GM19438 (cell line): ENCODE results near the gene UBTFL1.
A peak's percentile ranks its signal among the peaks of the same experiment; 100 is the strongest.
"Not testable (repeated sequence)": the region's sequence is repeated elsewhere in the genome, so short reads cannot be mapped to it uniquely, and the experiment has no call there.

Source experiments
- ATAC-seq: cut with Tn5 transposase; IDR thresholded peaks from one replicate; pipeline ENCODE4 v1.9.1; 2021; ENCODE audit warnings: low read depth; ENCODE audit not compliant: unreplicated experiment

UBTFL1 gene, protein sequence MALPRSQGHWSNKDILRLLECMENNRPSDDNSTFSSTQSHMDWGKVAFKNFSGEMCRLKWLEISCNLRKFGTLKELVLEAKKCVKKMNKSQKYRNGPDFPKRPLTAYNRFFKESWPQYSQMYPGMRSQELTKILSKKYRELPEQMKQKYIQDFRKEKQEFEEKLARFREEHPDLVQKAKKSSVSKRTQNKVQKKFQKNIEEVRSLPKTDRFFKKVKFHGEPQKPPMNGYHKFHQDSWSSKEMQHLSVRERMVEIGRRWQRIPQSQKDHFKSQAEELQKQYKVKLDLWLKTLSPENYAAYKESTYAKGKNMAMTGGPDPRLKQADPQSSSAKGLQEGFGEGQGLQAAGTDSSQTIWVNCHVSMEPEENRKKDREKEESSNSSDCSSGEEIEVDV

DNA sequence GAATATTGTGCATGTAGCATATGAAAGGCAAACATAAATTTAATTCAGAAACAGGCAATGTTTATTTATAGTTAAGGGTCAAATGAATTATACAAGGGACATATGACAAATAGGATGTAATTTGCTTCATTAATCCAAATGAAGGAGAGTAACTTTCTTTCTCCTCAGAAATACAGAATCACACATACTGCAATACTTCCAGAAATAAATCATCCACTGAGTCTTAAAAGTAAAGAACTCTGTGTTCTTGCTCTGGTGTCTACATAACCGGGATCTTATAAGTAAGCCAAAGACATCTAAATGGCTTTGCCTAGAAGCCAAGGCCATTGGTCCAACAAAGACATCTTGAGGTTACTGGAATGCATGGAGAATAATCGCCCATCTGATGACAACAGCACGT, at the start of gene UBTFL1:
TSS of gene UBTFL1 (plus strand) at position 301 of the 400 bp plus-strand sequence. CDS start at position 301, 0 bp downstream.
- ATAC-seq, result not testable (repeated sequence)

DNA sequence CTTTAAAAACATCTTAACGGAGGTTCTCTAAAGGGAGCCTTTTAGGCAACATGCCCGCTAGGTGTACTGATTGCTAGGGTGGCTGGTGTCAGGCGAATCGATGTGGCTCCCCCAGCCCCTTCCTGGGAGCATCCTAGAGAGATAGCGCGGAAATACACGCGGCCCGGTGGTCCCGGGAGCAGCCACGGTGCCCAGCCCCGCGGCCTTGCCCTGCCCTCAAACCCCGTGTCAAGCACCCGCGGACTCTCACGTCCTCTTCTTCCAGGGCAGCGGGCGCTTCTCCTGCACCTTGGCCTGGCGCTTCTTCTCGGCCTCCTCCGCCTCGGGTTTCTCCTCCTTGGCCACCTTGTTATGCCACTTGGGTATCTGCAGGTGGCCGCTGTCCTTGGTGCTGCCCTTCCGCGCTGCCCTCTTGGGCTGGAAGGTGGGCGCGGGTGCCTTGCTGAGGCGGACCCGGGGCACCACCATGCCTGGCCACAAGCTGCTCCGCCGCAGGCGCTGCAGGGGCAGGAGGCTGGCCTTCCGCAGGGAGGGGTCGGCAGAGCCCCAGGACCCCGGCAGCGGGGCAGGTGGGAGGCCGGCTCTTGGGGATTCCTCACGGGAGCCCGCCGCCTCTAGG, 34.0 kb upstream of the UBTFL1 start:
- not testable (repeated sequence) for ATAC-seq

DNA sequence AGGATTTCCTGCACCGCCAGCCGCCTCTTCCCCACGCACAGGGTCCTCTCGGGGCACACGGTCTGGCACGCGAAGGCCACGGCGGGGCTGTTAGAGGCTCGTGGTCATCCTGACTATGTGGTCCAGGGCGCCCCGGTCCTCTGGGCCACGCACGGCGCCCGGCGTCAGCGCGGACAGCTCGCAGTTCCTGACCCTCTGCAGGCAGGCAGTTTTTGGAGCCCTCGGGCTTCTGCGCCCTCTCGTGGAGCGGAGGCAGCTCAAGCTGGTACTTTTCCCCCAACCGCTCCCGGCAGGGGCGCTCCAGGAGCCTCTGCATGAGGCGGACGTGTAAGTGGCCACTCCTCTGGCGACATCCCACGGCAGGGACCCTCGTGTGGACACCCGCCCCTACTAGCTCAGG, 33.4 kb upstream of the UBTFL1 start:
- ATAC-seq, result not testable (repeated sequence)

DNA sequence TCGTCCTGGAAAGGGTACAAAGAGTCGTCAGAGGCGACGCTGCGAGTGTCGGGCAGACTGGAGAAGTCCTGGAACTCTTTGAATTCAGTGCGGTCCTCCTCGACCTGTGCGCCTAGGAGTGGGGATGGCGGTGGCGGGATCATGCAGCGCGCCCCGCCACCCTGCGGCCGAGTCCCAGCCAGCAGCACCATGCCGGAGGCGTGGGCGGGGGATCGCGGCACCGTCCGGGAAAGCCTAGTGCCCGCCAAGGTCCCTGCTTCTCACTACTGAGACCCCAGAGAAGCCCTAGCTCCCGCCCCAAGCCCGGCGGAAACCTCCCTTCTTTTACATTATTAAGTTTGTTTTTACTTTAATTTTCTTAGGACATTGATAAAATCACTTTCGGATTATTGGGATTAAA, 32.2 kb upstream of the UBTFL1 start:
- ATAC-seq, result not testable (repeated sequence)

DNA sequence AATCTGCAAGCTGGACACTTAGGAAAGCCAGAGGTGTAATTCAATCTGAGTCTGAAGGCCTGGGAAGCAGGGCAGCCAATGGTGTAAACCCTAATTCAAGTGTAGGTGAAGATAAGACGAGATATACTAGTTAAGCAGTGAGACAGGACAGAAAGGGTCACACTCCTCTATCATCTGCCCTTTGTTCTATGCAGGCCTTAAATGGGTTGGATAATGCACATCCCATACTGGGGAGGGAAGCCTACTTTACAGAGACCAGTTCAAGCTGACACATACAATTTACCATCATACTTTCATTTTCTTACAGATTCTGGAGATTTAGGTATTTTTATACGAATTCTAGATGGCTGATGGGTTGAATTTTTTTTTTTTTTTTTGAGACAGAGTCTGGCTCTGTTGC, 3.0 kb downstream of the UBTFL1 start:
- ATAC-seq, result not testable (repeated sequence)

DNA sequence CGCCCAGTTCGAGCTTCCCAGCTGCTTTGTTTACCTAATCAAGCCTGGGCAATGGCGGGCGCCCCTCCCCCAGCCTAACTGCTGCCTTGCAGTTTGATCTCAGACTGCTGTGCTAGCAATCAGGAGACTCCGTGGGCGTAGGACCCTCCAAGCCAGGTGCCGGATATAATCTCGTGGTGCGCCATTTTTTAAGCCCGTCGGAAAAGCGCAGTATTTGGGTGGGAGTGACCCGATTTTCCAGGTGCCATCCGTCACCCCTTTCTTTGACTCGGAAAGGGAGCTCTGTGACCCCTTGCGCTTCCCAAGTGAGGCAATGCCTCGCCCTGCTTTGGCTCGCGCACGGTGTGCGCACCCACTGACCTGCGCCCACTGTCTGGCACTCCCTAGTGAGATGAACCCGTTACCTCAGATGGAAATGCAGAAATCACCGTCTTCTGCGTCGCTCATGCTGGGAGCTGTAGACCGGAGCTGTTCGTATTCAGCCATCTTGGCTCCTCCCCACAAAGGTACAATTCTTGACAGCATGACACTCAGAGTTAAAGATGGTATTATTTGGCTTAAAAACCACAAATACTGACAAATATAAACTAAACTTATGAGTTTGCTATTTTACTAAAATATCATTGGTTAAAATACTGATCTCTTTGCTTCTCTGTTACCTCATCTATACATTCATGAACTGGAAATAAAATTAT, 9.6 kb downstream of the UBTFL1 start:
- not testable (repeated sequence) for ATAC-seq

DNA sequence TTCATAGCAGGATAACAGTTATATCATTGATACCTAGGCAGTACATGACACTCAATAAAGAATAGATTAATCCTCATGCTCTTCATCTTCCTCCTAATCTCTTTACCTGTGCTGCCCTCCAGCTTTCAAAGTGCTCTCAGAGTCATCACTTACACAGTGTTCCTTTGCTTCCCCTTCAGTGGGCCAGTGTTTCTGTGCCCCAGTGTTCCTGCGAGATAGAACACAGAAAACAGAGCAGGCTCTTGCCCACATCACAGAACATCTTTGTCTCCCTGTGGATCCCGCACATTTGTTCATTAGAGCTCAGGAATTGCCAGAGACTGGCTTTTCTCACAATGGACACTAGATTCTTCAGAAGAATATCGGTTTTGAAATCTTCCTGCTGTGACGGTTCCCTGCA, 12.5 kb downstream of the UBTFL1 start:
- ATAC-seq, result not testable (repeated sequence)

DNA sequence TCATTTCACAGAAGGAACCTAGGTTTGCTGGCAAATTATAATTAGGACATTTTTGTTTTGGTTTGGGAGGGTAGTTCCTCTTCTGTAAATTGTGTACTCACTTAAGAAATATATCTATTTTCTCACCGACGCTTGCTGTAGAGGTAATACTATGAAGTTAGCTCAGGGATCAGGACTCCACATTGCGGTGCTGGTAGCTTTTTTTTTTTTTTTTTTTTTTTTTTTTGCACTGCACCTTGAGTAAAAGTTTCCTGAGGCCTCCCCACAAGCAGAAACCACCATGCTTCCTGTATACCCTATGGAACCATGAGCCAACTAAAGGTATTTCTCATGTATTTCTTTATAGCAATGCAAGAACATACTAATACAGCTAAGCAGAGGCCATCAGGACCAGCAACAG, 14.7 kb downstream of the UBTFL1 start:
- no peak for ATAC-seq

DNA sequence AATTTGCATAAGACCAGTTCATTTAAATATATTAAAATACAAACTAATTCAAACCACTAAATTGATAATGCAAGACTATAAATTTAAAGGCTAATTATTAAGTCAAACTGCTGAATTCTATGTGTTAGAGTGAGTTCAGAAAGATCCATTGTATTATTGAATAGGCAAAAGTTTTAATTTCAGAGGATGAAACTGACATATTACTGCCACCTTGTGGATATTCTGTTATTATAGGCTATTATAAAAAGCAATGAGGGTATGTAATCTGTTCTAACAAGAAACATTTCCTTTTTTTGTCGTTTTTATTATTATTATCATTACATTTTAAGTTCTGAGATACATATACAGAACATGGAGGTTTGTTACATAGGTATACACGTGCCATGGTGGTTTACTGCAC, 27.8 kb downstream of the UBTFL1 start:
- no peak for ATAC-seq

DNA sequence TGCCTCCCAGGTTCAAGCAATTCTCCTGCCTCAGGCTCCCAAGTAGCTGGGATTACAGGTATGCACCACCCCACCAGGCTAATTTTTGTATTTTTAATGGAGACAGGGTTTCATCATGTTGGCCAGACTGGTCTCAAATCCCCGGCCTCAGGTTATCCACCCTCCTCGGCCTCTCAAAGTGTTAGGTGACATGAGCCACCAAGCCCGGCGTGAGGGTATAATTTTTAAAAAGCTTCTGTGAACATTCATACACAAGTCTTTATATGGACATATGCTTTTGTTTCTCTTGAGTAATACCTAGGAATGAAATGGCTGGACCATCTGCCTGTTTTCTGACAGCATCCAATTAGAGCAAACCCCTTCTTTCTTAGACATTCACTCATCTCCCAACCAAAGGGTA, 34.4 kb downstream of the UBTFL1 start:
- no peak for ATAC-seq

DNA sequence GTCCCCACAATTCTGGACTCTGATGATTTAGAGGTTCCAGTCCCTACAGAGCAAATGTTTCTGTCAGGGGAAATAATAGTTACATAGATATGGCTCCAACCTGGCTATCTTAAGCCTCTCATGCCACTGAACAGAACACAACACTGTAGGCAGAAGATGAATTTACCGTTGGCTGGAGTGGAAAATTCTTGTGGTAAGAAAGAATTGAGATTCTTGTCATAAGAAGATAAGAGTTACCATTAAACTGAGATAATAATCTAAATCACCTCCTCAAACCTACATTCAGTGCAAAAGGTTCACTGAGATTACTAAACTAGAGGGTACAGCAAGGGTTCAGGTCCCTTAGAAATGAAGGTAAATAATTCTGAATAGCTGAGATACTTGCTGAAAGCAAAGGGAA, 38.6 kb downstream of the UBTFL1 start:
- ATAC-seq, result no peak

DNA sequence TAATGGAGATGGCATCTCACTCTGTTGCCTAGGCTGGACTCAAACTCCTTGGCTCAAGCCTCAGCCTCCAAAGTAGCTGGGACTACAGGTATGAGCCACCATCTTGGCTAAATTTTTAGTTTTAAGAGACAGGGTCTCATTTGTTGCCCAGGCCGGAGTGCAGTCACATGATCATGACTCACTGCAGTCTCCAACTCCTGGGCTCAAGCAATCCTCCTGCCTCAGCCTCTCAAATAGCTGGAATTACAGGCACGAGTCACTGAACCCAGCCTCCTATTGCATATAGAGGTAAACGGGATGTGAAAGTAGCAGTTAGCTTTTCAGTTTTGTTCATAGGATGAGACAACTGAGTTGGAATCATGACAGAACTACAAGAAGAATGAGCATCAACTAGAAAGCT, 39.2 kb downstream of the UBTFL1 start:
- no peak for ATAC-seq

DNA sequence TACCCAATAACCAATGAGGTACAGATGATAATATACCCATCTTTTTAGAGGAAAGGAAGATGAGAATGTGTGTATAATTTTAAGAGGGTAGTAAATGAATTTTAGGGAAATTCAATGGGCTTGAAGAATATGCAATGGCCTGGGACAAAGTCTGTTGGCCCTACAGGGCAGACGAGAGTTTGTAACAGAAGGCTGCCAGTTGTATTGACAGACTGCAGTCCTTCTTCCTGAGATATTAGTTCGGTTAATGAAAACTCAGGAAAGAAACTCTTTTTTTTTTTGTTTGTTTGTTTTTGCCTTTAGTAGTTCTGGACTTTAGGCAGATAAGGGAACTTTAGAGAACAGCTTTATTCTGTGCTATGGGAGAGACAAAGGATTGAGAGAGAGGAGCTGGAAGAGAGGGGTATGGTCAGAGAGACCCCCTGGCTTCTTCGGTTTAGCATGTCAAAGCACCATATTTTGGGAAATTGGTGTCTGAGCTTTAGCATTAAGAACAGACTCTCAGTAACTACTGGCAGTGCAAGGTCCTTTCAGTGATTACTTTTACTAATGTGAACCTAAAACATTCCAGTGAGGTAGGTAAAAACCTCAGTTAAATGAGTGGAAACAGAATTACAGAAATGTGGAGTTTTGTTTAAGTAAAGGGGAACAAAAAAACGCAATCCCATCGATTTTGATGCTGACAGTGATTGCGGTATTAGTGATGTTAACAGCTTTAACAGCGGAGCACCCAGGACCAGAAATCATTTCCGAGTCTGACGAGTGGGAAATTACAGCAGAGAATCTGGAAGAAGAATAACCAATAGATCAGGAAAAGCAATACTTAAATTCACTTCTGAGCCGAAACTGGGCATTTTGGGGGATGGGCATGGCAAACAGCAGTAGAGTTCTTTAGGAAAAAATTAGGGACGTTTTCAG, 48.1 kb downstream of the UBTFL1 start:
- no peak for ATAC-seq

DNA sequence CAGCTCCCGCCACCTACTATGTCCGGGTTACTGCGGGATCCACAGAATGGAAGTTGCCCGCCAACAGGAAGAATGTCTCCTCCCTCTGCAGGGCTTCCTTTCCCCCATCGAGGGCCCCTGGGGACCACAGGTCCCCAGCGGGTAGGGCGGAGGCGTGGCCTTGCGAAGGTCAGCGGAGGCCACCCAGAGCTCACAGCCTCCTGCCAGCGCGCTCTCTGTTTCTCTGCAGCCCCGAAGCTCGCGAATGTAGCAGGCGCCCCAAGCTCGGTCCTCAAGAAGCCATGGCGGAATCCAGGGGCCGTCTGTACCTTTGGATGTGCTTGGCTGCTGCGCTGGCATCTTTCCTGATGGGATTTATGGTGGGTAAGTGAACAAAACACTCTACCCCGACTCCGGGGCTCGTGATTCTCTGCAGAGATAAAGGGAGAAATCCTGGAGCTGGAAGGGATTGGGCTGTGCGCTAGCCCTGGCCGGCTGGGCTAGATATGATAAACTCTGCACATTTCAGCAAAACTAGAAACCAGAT, 48.8 kb downstream of the UBTFL1 start, which contains the start of gene NAALAD2:
TSS of gene NAALAD2 (plus strand) at position 186 of the 526 bp plus-strand sequence. CDS start at position 282, 96 bp downstream.
- peak; percentile 96 for ATAC-seq

DNA sequence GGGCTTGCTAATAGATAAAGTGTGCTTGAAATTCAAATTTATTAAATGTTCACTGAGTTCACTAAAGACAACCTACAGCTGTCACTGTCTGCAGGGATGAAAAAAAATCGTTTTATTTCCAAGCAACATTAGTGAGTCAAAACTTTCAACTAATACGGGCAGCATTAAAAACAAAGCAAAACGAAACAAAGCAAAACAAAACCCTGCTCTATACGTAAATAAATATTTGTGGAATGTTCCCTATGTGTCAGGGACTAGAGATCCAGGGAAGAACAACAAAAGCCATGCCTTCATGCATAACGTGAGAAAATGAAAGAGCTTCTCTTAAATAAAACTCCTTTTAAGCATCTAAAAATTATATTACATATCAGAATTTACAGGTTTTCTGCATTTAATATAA, 49.3 kb downstream of the UBTFL1 start:
- peak; percentile 12 for ATAC-seq
